HG02588 (cell line): Measurements from ENCODE around the gene ATP5F1E.
"Not testable (repeated sequence)": the region's sequence is repeated elsewhere in the genome, so short reads cannot be mapped to it uniquely, and the experiment has no call there.

Source experiments
- ATAC-seq: cut with Tn5 transposase; IDR thresholded peaks from one replicate; pipeline ENCODE4 v1.9.1; 2021; ENCODE audit warnings: mild to moderate bottlenecking, moderate library complexity; ENCODE audit not compliant: unreplicated experiment

ATP5F1E gene

DNA sequence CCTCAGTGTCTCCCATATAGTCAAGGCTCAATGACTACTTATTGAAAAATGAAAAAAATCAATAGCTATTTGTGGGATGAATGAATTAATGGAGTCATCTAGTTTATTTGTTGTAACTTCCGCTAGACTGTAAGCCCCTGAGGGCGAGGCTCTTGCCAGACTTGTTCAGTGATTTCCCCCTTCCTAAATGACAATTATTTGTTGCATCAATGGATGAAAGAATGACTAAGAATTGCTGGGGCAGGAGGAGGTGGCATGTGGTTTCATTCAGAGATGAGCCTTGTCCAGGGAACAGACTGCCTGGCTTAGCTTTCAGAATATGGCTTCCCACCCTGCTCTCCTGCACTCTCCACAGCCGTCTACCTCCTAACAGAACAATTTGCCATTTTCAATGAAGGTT lies 11.6 kb upstream of the ATP5F1E start:
- no peak for ATAC-seq

DNA sequence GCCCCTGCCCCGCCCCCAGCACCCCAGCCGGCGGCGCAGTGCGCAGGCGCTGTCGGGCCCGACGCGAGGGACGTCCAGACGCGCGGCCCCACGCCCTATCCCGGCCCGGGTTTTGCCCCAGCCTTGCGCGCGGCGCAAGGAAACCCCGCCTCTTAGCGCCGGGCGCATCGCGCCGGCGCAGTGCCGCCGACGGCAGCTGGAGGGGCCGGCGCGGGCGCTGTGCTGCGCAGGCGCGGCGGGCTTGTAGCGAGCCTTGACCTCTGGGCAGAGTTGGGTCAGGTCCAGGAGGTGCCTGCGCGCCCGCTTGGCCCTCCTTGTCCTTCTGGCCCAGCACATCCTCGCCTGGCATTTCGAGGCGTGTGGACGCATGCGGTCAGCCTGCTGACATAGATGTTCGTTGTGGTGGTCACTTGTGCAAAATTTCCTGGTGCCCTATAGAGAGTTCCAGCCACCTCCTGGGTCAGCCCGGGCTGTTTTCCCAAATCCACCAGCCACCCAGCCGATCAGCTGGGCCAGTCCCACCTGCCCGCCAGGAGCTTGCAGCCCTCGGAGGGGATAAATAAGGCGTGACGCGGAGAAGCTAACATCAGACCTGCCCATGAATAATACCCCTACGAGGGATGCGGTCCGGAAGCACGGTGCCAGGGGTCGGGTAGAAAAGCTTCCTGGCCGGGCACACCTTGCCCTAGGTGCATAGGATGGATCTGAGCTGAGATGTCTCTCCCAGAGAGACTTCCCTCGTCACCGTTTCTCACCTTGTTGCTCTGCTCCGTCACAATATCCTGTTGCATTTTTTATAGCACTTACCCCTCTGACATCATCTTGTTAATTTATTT lies 10.9 kb upstream of the ATP5F1E start:
- ATAC-seq, result peak; percentile 93

GRCh38 chr20:59042151-59042795 lies 10.1 kb upstream of the ATP5F1E start, which contains the start of gene PRELID3B:
Gene PRELID3B (minus strand): TSS chr20:59042786. CDS start chr20:59042730, 56 bp downstream.
- ATAC-seq, result peak; percentile 29

- not testable (repeated sequence) for ATAC-seq
These were observed 9.4 kb upstream of the ATP5F1E start for GRCh38 chr20:59041487-59041886.

GRCh38 chr20:59040667-59041066 lies 8.5 kb upstream of the ATP5F1E start:
- no peak for ATAC-seq

GRCh38 chr20:59039233-59039632 lies 7.1 kb upstream of the ATP5F1E start:
- ATAC-seq, result no peak

DNA sequence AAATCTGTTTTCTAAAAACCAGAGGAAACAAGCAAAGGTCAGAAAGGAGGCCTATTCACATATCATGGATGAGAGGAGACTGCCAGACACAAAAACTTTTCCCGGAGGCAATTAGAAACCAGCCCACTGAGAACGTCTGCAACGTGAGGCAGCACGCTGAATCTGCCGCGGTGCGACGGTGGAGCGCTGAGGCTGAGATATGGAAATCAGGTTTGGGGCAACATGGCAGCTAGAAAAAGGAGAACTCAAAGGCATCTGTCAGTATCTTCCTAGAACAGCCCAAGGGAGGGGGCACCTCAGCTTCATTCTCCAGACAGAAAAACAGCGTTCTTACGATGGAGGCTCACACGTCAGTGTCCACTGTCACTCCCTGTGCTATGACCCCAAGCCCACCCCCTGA lies 5.3 kb upstream of the ATP5F1E start:
- no peak for ATAC-seq

DNA sequence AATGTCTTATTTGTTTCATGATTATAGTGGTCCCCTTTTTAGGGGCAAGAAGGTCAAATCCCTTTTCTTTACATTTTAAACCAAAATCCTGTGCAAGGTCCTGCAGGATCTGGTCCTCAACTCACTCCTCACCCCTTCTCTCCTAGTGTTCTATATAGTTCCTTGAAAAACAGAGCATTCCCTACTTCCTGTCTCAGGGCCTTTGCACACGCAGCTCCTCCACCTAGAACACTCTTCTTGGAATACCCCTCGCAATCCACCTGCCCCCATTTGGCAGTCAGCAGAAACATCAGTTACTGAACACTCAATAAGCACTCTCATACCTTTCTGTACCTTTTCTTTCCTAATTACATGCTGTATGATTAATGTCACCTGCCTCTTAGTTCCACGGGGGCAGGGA lies 3.2 kb upstream of the ATP5F1E start:
- no peak for ATAC-seq

DNA sequence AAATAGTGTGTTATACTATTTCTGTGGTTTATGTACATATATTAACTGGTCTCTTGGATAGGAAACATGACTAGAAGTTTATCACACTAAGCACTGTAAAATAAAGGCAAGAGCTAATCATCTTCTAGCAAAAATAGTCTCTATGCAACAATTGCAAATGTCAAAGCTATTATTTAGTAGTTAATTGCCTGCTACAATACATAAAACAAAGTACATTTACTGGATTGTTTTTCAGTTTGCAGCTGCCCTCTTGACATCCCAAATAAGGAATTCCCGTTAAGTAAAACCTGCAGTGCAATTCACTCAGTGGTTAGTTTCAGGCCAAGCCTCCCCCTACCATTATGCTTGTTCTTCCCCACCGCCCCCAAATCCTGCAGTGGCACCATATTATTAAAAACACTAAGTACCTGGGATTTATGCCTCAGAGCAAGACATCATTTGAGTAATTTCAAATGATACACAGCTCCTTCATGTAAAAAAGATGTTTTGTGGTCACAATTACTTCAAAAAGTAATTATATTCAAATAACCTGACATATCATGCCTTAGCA lies 1.6 kb upstream of the ATP5F1E start:
- ATAC-seq, result no peak

GRCh38 chr20:59033093-59033492 lies 958 bp upstream of the ATP5F1E start:
- ATAC-seq, result no peak

- ATAC-seq, result no peak
These were observed 551 bp upstream of the ATP5F1E start for GRCh38 chr20:59032713-59033059.

GRCh38 chr20:59031564-59032022 lies 542 bp downstream of the ATP5F1E start:
- ATAC-seq, result no peak

GRCh38 chr20:59030911-59031563 lies 1.1 kb downstream of the ATP5F1E start:
- no peak for ATAC-seq

DNA sequence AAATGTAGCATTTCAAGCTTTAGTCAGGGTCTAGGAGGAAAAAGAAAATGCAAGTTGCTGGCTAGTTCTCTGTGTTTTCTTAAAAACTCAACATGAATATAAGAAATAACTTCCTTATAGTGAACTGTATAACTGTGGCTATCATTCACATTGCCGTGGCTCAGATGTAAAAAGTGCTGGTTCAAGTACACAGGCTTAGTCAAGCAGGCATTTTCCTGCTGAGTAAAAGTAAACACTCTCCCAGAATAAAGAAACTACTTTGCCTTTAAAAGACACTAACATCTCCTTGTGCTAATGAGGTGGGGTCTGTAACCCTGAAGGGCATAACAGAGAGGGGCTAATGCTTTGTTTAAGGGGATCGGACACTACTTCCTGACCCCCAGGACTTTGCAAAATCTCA lies 3.3 kb downstream of the ATP5F1E start:
- ATAC-seq, result no peak

DNA sequence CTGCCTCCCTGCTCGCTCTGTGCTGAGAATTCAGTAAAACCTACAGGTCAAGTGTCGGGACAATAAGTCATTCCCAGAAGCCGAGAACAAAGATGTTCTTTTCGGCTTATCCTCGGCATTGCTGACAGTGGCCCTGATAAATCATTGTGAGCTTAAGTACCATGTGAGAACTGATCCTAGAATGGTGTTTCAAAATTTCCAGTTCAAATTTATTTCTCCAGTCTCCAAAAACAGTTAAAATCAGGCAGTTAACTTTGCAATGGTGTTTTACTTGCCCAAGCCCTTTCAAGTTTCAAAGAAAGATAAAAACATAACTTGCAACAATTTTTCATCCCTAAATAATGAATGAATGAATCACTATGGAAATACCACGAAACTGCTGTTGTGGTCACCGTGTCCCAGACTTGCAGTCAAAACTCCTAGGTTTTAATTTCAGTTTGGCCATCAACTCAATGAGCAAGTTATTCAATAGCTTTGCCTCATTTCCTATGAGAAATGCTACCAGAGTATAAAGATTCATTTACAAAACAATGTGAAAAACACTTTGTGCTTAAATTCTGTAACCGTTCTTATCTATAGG lies 4.3 kb downstream of the ATP5F1E start:
- ATAC-seq, result no peak

DNA sequence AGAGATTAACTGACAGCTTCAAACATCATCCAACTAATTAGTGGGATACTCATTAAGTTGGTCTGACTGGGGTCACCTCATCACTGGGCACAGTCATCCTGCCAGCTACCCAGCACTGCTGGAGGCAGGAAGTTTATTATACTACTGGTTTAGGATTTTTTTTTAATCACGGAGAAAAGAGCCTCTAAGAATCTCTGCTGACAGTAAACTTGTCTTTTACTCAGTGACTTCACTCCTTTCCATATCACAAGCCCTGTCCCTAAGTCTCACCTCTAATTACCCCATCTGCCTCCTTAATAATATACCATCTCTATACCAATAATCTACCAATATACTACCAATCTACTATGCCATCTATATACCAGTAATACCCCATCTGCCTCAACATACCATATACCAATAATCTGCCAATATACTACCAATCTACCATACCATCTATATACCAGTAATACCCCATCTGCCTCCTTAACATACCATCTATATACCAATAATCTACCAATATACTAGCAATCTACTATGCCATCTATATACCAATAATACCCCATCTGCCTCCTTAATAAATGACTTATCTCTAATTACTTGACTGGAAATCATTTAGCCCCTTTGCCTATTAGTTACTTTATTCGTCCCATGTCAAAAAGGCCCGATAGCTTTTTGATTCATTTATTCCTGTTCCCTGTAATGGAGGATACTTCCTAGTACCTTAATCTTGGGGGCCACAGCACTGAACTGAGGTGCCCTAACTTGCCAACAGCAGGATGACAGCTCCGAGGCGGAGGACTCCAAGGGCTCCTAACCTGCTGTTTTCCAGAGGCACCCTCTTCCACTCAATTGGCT lies 5.0 kb downstream of the ATP5F1E start:
- ATAC-seq, result no peak

- no peak for ATAC-seq
These were observed 6.6 kb downstream of the ATP5F1E start for GRCh38 chr20:59025511-59025910.

- no peak for ATAC-seq
These were observed 7.0 kb downstream of the ATP5F1E start for GRCh38 chr20:59025086-59025485.

GRCh38 chr20:59024111-59024530 lies 8.0 kb downstream of the ATP5F1E start:
- no peak for ATAC-seq

GRCh38 chr20:59023616-59024015 lies 8.5 kb downstream of the ATP5F1E start:
- no peak for ATAC-seq
